Ovary (tissue), 3 donors: Measurements from ENCODE around the gene DENND1A.

Source experiments
- CTCF ChIP-seq, 3 donors: fragments of 450-650 bp in 2 of 3; fragments of 200-600 bp in 1 of 3; IDR thresholded peaks; one replicate each; pipeline versions ENCODE4 v1.5.1 to v1.8.0; 2016 to 2022; ENCODE audit warnings: antibody characterized with exemption in 3 of 3, mild to moderate bottlenecking in 1 of 3
- POLR2A ChIP-seq: fragments of 450-650 bp; IDR thresholded peaks from one replicate; pipeline ENCODE4 v1.6.1; 2017; ENCODE audit warnings: antibody characterized with exemption, mild to moderate bottlenecking, moderate library complexity
- donor health status: DM: no; HTN: no; CAD: no.

- TF ChIP-seq CTCF (IDR thresholded peaks at IDR 0.05) (no peak), POLR2A (no peak)
Observed at GRCh38 chr9:123417289-123418051, 512.5 kb downstream of the DENND1A start.
